BLaER1 treated with 17β-estradiol and CSF1 and Interleukin-3, amounts not matched to agents 10 nM and 100 nM (cell line): Measurements from ENCODE around the gene SYNJ1.

Experiments used
- H3K27ac ChIP-seq, 11 experiments: shearing (Covaris generic); formaldehyde crosslinking; 2 replicates each; pipeline ENCODE4 v1.8.1; 2022
- H3K27me3 ChIP-seq, 11 experiments: shearing (Covaris generic); formaldehyde crosslinking; 2 replicates each; pipeline ENCODE4 v1.8.1; 2022
- H3K36me3 ChIP-seq, 11 experiments: shearing (Covaris generic); formaldehyde crosslinking; 2 replicates each; pipeline ENCODE4 v1.8.1; 2022
- H3K4me1 ChIP-seq, 10 experiments: shearing (Covaris generic); formaldehyde crosslinking; 2 replicates each; pipeline ENCODE4 v1.8.1; 2022
- H3K4me2 ChIP-seq, 11 experiments: shearing (Covaris generic); formaldehyde crosslinking; 2 replicates each; pipeline ENCODE4 v1.8.1; 2022
- H3K4me3 ChIP-seq, 10 experiments: shearing (Covaris generic); formaldehyde crosslinking; 2 replicates each; pipeline ENCODE4 v1.8.1; 2022
- H3K9ac ChIP-seq, 11 experiments: shearing (Covaris generic); formaldehyde crosslinking; 2 replicates each; pipeline ENCODE4 v1.8.1; 2022
- H3K9me3 ChIP-seq, 11 experiments: shearing (Covaris generic); formaldehyde crosslinking; replicated peaks in 1 of 11; 2 replicates each; pipeline ENCODE4 v1.8.1; 2022
- H4K20me1 ChIP-seq, 11 experiments: shearing (Covaris generic); formaldehyde crosslinking; 2 replicates each; pipeline ENCODE4 v1.8.1; 2022
- Cebpa-rat ChIP-seq, 11 experiments: shearing (Covaris generic); IDR thresholded peaks; 2 replicates each; pipeline ENCODE4 v1.8.1; 2022

The SYNJ1 gene

GRCh38 chr21:32732544-32732943 lies 4.7 kb upstream of the SYNJ1 start:
- Histone ChIP-seq H3K4me1 (peaks cover 6 to 22% (median 7%) of the 10 kb centered on the region in 10 experiments; a peak in 19 of 20 replicates), H3K4me2 (no peak overlapping the region), H4K20me1 (peaks cover 0 to 22% (median 3%) of the 10 kb centered on the region in 11 experiments; a peak in 10 of 22 replicates), H3K27ac (no peak overlapping the region), H3K9ac (no peak overlapping the region), H3K4me3 (no peak overlapping the region), H3K9me3 (no peaks in the 10 kb centered on the region), H3K27me3 (no peaks in the 10 kb centered on the region), H3K36me3 (peaks cover 47 to 55% (median 54%) of the 10 kb centered on the region in 11 experiments)
- TF ChIP-seq Cebpa-rat (IDR thresholded peaks at IDR 0.05): no peak

DNA sequence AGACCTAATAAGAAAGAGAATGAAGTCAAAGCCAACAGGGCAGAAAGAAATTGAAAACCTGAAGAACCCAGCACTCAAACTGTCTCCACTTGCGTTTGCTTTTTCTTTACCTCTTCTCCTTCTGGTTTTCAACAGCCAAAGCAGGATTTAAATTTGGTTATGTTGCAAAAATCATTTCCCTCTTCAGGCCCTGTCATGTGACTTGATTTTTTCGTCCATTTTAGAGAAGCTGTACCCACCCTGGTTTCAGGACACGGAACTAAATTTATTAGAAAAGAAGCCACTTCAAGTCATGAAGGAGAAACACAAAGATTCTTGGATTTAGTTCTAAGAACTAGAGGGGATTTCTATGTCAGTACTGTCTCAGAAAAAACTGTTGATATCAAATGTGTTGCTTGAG lies 1.0 kb upstream of the SYNJ1 start:
- H3K4me2 ChIP-seq: peak overlapping the region; percentile 71 to 93 (median 84)
- peaks cover 13 to 31% (median 17%) of the 10 kb centered on the region in 11 experiments; a peak in 21 of 22 replicates for H3K36me3 ChIP-seq
- H4K20me1 ChIP-seq: peaks cover 0 to 11% (median under 1%) of the 10 kb centered on the region in 11 experiments; a peak in 6 of 22 replicates
- H3K4me3 ChIP-seq: peak overlapping the region; percentile 81 to 99 (median 90); a peak in 19 of 20 replicates
- no peak for TF ChIP-seq Cebpa-rat (IDR thresholded peaks at IDR 0.05)
- peaks cover 11 to 40% (median 19%) of the 10 kb centered on the region in 10 experiments for H3K4me1 ChIP-seq
- peak overlapping the region in 2 of 11 experiments; percentile 88 to 93; a peak in 4 of 22 replicates for H3K27ac ChIP-seq
- H3K9ac ChIP-seq: peak overlapping the region in 1 of 11 experiments; percentile 92; a peak in 2 of 22 replicates
- no peaks in the 10 kb centered on the region for H3K9me3 ChIP-seq
- H3K27me3 ChIP-seq: no peaks in the 10 kb centered on the region

DNA sequence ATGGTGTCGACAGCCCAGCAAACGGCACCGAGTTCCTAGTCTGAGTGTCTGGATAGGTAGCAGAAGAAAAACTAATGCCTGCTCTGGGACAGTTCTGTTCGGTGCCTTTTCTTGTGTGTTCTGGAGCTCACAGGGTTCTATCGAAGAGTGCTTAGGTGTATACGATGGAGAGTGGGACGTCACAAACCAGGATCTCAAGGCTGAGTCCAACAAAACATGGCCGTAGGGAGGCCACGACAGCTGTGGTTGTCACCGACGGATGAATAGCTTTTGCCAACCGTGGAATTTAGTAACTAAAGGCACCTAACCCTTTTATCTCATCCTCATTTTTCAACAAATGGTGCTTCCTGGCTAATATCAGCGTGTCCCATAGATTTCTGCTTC lies 635 bp upstream of the SYNJ1 start:
- peak overlapping the region; percentile 57 to 93 (median 73); a peak in 20 of 22 replicates for H3K27ac ChIP-seq
- H3K4me1 ChIP-seq: peaks cover 11 to 40% (median 19%) of the 10 kb centered on the region in 10 experiments
- no peak for TF ChIP-seq Cebpa-rat (IDR thresholded peaks at IDR 0.05)
- peak overlapping the region; percentile 81 to 99 (median 90) for H3K4me3 ChIP-seq
- peak overlapping the region; percentile 71 to 93 (median 84) for H3K4me2 ChIP-seq
- no peaks in the 10 kb centered on the region for H3K27me3 ChIP-seq
- H3K9ac ChIP-seq: peak overlapping the region; percentile 75 to 93 (median 85)
- peaks cover 0 to 11% (median 0%) of the 10 kb centered on the region in 11 experiments; a peak in 7 of 22 replicates for H4K20me1 ChIP-seq
- H3K36me3 ChIP-seq: peaks cover 9 to 31% (median 14%) of the 10 kb centered on the region in 11 experiments; a peak in 21 of 22 replicates
- H3K9me3 ChIP-seq: no peaks in the 10 kb centered on the region

GRCh38 chr21:32726839-32727686 lies 750 bp downstream of the SYNJ1 start:
- Histone ChIP-seq H3K4me2 (peak overlapping the region; percentile 80 to 93 (median 88)), H3K4me1 (peaks cover 11 to 40% (median 19%) of the 10 kb centered on the region in 10 experiments), H3K27me3 (no peaks in the 10 kb centered on the region), H3K9ac (peak overlapping the region; percentile 75 to 93 (median 85)), H3K27ac (peak overlapping the region; percentile 62 to 93 (median 76)), H4K20me1 (peaks cover 0 to 17% (median 0%) of the 10 kb centered on the region in 11 experiments; a peak in 5 of 22 replicates), H3K36me3 (peaks cover 0 to 31% (median 0%) of the 10 kb centered on the region in 11 experiments; a peak in 8 of 22 replicates), H3K4me3 (peak overlapping the region; percentile 81 to 99 (median 90)), H3K9me3 (no peaks in the 10 kb centered on the region)
- no peak for TF ChIP-seq Cebpa-rat (IDR thresholded peaks at IDR 0.05)

GRCh38 chr21:32719085-32719484 lies 8.7 kb downstream of the SYNJ1 start:
- TF ChIP-seq Cebpa-rat (IDR thresholded peaks at IDR 0.05): no peak
- no peak overlapping the region for H3K27ac ChIP-seq
- peaks cover 0 to 87% (median 0%) of the 10 kb centered on the region in 11 experiments; a peak in 10 of 22 replicates for H4K20me1 ChIP-seq
- no peak overlapping the region for H3K4me3 ChIP-seq
- H3K36me3 ChIP-seq: peaks cover 0 to 91% (median 21%) of the 10 kb centered on the region in 11 experiments; a peak in 14 of 22 replicates
- H3K9me3 ChIP-seq: peaks cover 0 to 8% (median 0%) of the 10 kb centered on the region in 11 experiments; a peak in 2 of 22 replicates
- H3K4me2 ChIP-seq: no peak overlapping the region
- H3K9ac ChIP-seq: no peak overlapping the region
- H3K27me3 ChIP-seq: no peaks in the 10 kb centered on the region
- peaks cover 0 to 18% (median 0%) of the 10 kb centered on the region in 10 experiments; a peak in 4 of 20 replicates for H3K4me1 ChIP-seq

DNA sequence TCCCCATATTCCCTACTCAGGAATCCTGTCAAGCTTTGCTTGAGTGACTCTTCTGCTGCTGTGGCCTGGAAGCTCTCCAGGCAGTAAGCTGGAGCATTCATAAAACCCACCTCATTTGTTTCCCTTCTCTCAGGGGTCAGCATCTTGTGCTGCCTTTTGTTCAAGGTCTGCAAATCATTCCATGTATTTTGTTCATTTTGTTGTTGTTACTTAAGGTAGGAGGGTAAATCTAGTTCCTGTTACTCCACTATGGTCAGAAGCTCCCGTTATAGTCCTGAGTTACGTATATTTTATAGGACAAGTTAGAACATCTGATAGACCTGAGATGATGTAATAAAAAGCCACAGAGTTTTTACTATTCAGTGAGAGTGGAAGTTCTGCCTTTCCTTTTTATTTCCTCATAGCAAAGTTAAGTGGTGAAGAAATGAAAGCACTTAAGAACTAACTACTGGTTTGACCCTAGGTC lies 9.9 kb downstream of the SYNJ1 start:
- no peak overlapping the region; a peak in 1 of 22 replicates for H3K4me2 ChIP-seq

GRCh38 chr21:32716486-32716885 lies 11.3 kb downstream of the SYNJ1 start:
- TF ChIP-seq Cebpa-rat (IDR thresholded peaks at IDR 0.05): no peak
- no peak overlapping the region for H3K27ac ChIP-seq
- peaks cover 0 to 87% (median 5%) of the 10 kb centered on the region in 11 experiments; a peak in 10 of 22 replicates for H4K20me1 ChIP-seq
- H3K9me3 ChIP-seq: peaks cover 0 to 8% (median 0%) of the 10 kb centered on the region in 11 experiments; a peak in 2 of 22 replicates
- H3K4me2 ChIP-seq: no peak overlapping the region
- no peaks in the 10 kb centered on the region for H3K27me3 ChIP-seq
- H3K9ac ChIP-seq: no peak overlapping the region
- H3K4me1 ChIP-seq: peaks cover 11 to 33% (median 13%) of the 10 kb centered on the region in 10 experiments
- H3K4me3 ChIP-seq: no peak overlapping the region
- peaks cover 0 to 68% (median 17%) of the 10 kb centered on the region in 11 experiments; a peak in 13 of 22 replicates for H3K36me3 ChIP-seq

More for the DNA sequence above, 9.9 kb downstream of the SYNJ1 start:
- H3K4me1 ChIP-seq: peaks cover 0 to 19% (median 0%) of the 10 kb centered on the region in 10 experiments; a peak in 4 of 20 replicates
- TF ChIP-seq Cebpa-rat (IDR thresholded peaks at IDR 0.05): no peak
- H3K27me3 ChIP-seq: no peaks in the 10 kb centered on the region
- H3K36me3 ChIP-seq: peaks cover 0 to 81% (median 17%) of the 10 kb centered on the region in 11 experiments; a peak in 13 of 22 replicates
- peaks cover 0 to 83% (median 0%) of the 10 kb centered on the region in 11 experiments; a peak in 8 of 22 replicates for H4K20me1 ChIP-seq
- peaks cover 0 to 8% (median 0%) of the 10 kb centered on the region in 11 experiments; a peak in 2 of 22 replicates for H3K9me3 ChIP-seq
- H3K4me3 ChIP-seq: no peak overlapping the region
- no peak overlapping the region for H3K27ac ChIP-seq
- no peak overlapping the region for H3K9ac ChIP-seq

GRCh38 chr21:32713726-32714125 lies 14.1 kb downstream of the SYNJ1 start:
- H3K4me1 ChIP-seq: peaks cover 14 to 34% (median 25%) of the 10 kb centered on the region in 10 experiments
- peaks cover 0 to 82% (median 5%) of the 10 kb centered on the region in 11 experiments; a peak in 10 of 22 replicates for H4K20me1 ChIP-seq
- peaks cover 0 to 8% (median 0%) of the 10 kb centered on the region in 11 experiments; a peak in 2 of 22 replicates for H3K9me3 ChIP-seq
- no peak overlapping the region for H3K9ac ChIP-seq
- no peak overlapping the region for H3K27ac ChIP-seq
- no peak for TF ChIP-seq Cebpa-rat (IDR thresholded peaks at IDR 0.05)
- peaks cover 0 to 46% (median 6%) of the 10 kb centered on the region in 11 experiments; a peak in 9 of 22 replicates for H3K36me3 ChIP-seq
- H3K27me3 ChIP-seq: no peaks in the 10 kb centered on the region
- H3K4me3 ChIP-seq: no peak overlapping the region
- no peak overlapping the region for H3K4me2 ChIP-seq
